Kidney tubule cell (primary cell): Measurements from ENCODE around the gene APLP2.
"Not testable (repeated sequence)": the region's sequence is repeated elsewhere in the genome, so short reads cannot be mapped to it uniquely, and the experiment has no call there.

Source experiments
- DNase-seq: peaks from one replicate; pipeline ENCODE4 v3.0.0-alpha.2; 2018; ENCODE audit warnings: low spot score

Gene APLP2

GRCh38 chr11:130090517-130090916, 20.8 kb downstream of the APLP2 start:
- DNase-seq = not testable (repeated sequence)

- DNase-seq = not testable (repeated sequence)
Measured at GRCh38 chr11:130091169-130091568, 21.5 kb downstream of the APLP2 start.

- no peak for DNase-seq
Measured at GRCh38 chr11:130092661-130093060, 23.0 kb downstream of the APLP2 start.

- no peak for DNase-seq
Measured at GRCh38 chr11:130094614-130095013, 24.9 kb downstream of the APLP2 start.

GRCh38 chr11:130095326-130095725, 25.6 kb downstream of the APLP2 start:
- no peak for DNase-seq

- DNase-seq = no peak
Measured at GRCh38 chr11:130096042-130096441, 26.3 kb downstream of the APLP2 start.

DNA sequence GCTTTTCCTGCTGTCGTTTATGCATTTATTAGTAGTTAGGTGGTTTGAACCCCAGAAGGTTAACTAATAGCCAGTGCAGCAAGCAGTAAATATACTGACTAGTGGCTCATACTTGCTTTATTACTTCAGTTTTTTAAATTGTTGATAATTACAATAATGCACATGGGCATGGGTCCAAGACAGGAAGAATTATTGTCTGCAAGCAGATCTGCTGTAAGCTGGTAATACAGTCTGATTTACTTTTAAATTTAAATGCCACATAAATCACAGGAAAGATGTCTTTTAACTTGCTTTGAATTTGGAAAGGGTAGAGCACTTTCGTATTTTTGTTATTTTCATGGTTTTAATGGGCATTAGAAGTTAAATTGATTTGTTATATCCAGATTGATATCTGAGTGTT, 27.1 kb downstream of the APLP2 start:
- DNase-seq = no peak

GRCh38 chr11:130097285-130097684, 27.6 kb downstream of the APLP2 start:
- no peak for DNase-seq

- no peak for DNase-seq
Measured at GRCh38 chr11:130099356-130099755, 29.7 kb downstream of the APLP2 start.

- DNase-seq = no peak
Measured at GRCh38 chr11:130100381-130101095, 30.8 kb downstream of the APLP2 start.

- no peak for DNase-seq
Measured at GRCh38 chr11:130101661-130102060, 32.0 kb downstream of the APLP2 start.

- DNase-seq = no peak
Measured at GRCh38 chr11:130102301-130103249, 32.9 kb downstream of the APLP2 start.

DNA sequence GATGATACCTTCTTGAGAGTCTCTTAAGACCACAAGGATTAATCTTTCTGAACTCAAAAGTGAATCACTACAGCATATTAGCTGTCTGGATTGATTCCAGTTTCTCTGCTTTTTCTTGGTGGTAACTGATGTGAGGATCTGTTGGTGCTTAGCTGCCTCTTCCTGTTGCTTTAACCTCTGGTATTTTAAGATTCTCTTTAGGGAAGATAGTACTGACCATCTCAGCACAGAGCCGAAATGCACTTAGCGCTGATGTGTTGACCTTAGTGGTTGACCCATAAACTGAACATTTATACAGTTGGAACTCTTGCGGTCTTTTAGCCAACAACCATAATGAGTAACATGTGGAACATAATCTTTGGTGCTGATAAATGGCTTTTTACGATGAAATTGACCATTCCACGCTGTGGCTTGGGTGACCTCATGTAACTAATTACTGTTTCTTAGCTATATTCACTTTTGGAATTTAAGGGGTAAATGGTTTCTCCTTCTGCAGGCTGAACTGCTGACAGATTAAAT, 33.7 kb downstream of the APLP2 start:
- peak; percentile 90 for DNase-seq

- DNase-seq = no peak
Measured at GRCh38 chr11:130106381-130106780, 36.7 kb downstream of the APLP2 start.

GRCh38 chr11:130108671-130109070, 39.0 kb downstream of the APLP2 start:
- DNase-seq = not testable (repeated sequence)

- no peak for DNase-seq
Measured at GRCh38 chr11:130109386-130109785, 39.7 kb downstream of the APLP2 start.

DNA sequence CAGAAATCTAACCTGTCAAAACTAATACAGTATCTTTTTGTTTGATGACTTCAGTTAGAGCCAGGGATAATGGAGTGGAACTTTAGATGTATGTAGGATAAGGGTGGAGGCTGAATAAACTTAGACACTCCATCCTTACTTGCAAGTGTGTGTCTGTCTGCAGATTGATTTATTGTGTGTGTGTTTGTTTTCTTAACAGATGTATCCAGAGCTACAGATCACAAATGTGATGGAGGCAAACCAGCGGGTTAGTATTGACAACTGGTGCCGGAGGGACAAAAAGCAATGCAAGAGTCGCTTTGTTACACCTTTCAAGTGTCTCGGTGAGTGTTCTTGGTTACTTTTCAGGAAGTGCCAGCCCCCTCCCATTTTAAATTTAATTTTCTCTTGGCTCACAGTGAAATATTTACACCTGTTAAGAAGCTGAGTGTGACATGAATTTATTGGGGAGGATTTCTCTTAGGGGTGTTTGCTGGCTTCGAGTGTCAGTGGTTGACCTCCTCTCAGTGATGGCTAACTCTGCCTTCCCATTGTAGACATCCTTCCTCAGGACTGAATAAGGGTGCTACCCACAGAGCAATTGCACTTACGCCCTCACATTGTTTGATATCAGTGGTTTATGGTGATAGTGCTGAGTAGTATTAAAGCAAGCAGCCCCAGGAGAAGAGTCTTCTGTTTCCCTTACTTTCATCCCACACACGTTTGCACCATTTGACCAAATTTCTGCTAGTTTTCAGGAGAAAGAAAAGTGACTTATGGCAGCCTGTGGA, 40.8 kb downstream of the APLP2 start:
- no peak for DNase-seq

- no peak for DNase-seq
Measured at GRCh38 chr11:130112071-130112830, 42.6 kb downstream of the APLP2 start.

- no peak for DNase-seq
Measured at GRCh38 chr11:130114281-130114680, 44.6 kb downstream of the APLP2 start.

DNA sequence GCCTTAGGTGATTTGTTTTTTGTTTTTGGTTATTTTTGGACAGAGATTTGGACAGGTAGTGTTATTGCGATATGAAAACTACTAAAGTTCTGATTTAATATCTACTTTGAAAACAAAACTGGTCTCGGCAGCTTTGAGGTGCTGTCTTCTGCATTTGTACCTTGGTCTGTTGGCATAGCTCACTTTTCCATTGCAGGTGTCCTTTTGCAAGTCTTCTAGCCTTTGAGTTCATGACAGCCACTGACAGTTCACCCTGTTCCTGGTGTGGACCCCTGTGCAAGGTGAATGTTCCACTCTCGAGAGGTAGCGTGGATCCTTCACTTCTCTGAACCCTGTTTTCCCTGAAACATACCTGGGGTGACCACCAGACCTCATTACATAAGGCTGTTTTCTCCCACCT, 45.0 kb downstream of the APLP2 start:
- no peak for DNase-seq

- no peak for DNase-seq
Measured at GRCh38 chr11:130115218-130115617, 45.5 kb downstream of the APLP2 start.
